Neural cell (in vitro differentiated cells): ENCODE results near the gene FHIP1A. TPM values are rescaled to one million over a fixed set of nuclear protein-coding genes. Genes with fewer than 3 reads are reported as not detected.

Experiments used
- H2AFZ ChIP-seq: fragments of 200-600, 300-800 bp; sonication (generic), shearing (Covaris generic); 2 replicates; pipeline ENCODE4 v1.6.0; 2014; ENCODE audit warnings: low read depth, mild to moderate bottlenecking, antibody characterized with exemption, low read length, moderate library complexity
- H3F3A ChIP-seq: fragments of 200-600 bp; shearing (Covaris generic); 2 replicates; pipeline ENCODE4 v1.6.1; 2016; ENCODE audit warnings: mild to moderate bottlenecking, moderate library complexity, mixed read lengths, antibody characterized with exemption, low read length; ENCODE audit not compliant: insufficient read depth, poor library complexity, severe bottlenecking
- H3K27ac ChIP-seq: fragments of 200-600, 300-800 bp; sonication (generic), shearing (Covaris generic); 2 replicates; pipeline ENCODE4 v1.5.1; 2014; ENCODE audit warnings: mild to moderate bottlenecking, low read length, moderate library complexity
- H3K27me3 ChIP-seq: fragments of 300-800, 200-600 bp; sonication (generic), shearing (Covaris generic); 2 replicates; pipeline ENCODE4 v1.6.0; 2014; ENCODE audit warnings: mild to moderate bottlenecking, low read depth, low read length, moderate library complexity; ENCODE audit not compliant: insufficient read depth
- H3K36me3 ChIP-seq: fragments of 300-800, 200-600 bp; sonication (generic), shearing (Covaris generic); 2 replicates; pipeline ENCODE4 v1.5.1; 2014; ENCODE audit warnings: mild to moderate bottlenecking, antibody characterized with exemption, low read length, moderate library complexity; ENCODE audit not compliant: insufficient read depth
- H3K4me2 ChIP-seq: fragments of 300-800, 200-600 bp; sonication (generic), shearing (Covaris generic); 2 replicates; pipeline ENCODE4 v1.6.0; 2014; ENCODE audit warnings: mild to moderate bottlenecking, low read length
- H3K4me3 ChIP-seq: fragments of 300-800, 200-600 bp; sonication (generic), shearing (Covaris generic); 2 replicates; pipeline ENCODE4 v1.5.1; 2014; ENCODE audit warnings: mild to moderate bottlenecking, low read length, moderate library complexity
- H3K79me2 ChIP-seq: fragments of 200-600 bp; shearing (Covaris generic); replicated peaks from 2 replicates; pipeline ENCODE4 v1.6.0; 2014; ENCODE audit warnings: mild to moderate bottlenecking, low read length, moderate library complexity; ENCODE audit not compliant: insufficient read depth
- H3K9ac ChIP-seq: fragments of 300-800, 200-600 bp; sonication (generic), shearing (Covaris generic); 2 replicates; pipeline ENCODE4 v1.6.1; 2016; ENCODE audit warnings: mild to moderate bottlenecking, low read length, mixed read lengths
- H3K9me2 ChIP-seq: fragments of 200-600 bp; shearing (Covaris generic); 2 replicates; pipeline ENCODE4 v1.6.1; 2016; ENCODE audit warnings: mild to moderate bottlenecking, low read length, mixed read lengths; ENCODE audit not compliant: insufficient read depth
- H3K9me3 ChIP-seq: fragments of 200-600, 300-800 bp; sonication (generic), shearing (Covaris generic); 2 replicates; pipeline ENCODE4 v1.6.1; 2016; ENCODE audit warnings: mild to moderate bottlenecking, mixed run types, low read length, moderate library complexity, mixed read lengths
- H4K20me1 ChIP-seq: fragments of 200-600 bp; shearing (Covaris generic); 2 replicates; pipeline ENCODE4 v1.6.1; 2016; ENCODE audit warnings: mild to moderate bottlenecking, mixed run types; ENCODE audit not compliant: insufficient read depth
- EP300 ChIP-seq: fragments of 450-650 bp; conservative IDR thresholded peaks from 2 replicates; pipeline ENCODE4 v1.6.1; 2014; ENCODE audit warnings: antibody characterized with exemption, mild to moderate bottlenecking, moderate library complexity; ENCODE audit not compliant: poor library complexity, severe bottlenecking
- EZH2 ChIP-seq: fragments of 200-600, 300-800 bp; shearing (Covaris generic), sonication (generic); IDR thresholded peaks from 2 replicates; pipeline ENCODE4 v1.6.1; 2014; ENCODE audit warnings: antibody characterized with exemption, low read length, borderline replicate concordance, mild to moderate bottlenecking; ENCODE audit not compliant: insufficient read depth, poor library complexity, severe bottlenecking
- MXI1 ChIP-seq: fragments of 450-650 bp; conservative IDR thresholded peaks from 2 replicates; pipeline ENCODE4 v1.6.1; 2014; ENCODE audit warnings: antibody characterized with exemption, mild to moderate bottlenecking; ENCODE audit not compliant: poor library complexity, severe bottlenecking
- POLR2AphosphoS5 ChIP-seq: IDR thresholded peaks from 2 replicates; pipeline ENCODE4 v1.6.1; 2012
- RAD21 ChIP-seq: fragments of 450-650 bp; conservative IDR thresholded peaks from 2 replicates; pipeline ENCODE4 v1.6.1; 2014; ENCODE audit warnings: antibody characterized with exemption, mild to moderate bottlenecking, moderate library complexity
- polyA plus RNA-seq: library from polyadenylated mRNA; depleted of rRNA; stranded (reverse); fragments of >200 nt; gene quantifications from 2 replicates; pipeline ENCODE4 v1.2.3, GENCODE V29; 2014
- TF ChIP-seq, protein P1 (sequence below): IDR thresholded peaks from 2 replicates; pipeline ENCODE4 v1.6.1; 2012; ENCODE audit warnings: borderline replicate concordance

The FHIP1A gene
- polyA plus RNA-seq, 1 donor from 2014 or later = not detected

DNA sequence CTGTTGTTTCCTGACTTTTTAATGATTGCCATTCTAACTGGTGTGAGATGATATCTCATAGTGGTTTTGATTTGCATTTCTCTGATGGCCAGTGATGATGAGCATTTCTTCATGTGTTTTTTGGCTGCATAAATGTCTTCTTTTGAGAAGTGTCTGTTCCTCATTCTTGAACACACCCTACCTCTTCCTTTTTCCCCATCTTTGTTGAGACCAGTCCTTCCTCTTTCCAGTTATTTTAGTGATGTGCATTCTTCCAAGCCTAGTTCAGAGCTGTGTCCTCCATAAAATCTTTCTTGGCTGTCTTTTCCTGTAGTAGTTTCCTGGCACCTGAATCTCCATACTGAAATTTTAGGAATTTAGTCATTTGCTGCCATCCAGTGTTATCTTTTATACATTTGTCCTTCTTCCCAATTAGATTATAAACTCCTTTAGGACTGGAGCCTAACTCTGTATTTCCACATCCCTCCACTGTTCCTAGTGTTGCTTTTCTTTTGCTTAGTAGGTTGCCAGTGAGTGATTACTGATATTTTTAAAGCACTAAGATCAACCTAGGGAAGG, 11.4 kb downstream of the FHIP1A start:
- H2AFZ ChIP-seq = no peak overlapping the region
- no peaks in the 10 kb centered on the region for H3K9me2 ChIP-seq
- no peaks in the 10 kb centered on the region for H3K36me3 ChIP-seq
- H3F3A ChIP-seq = no peaks in the 10 kb centered on the region
- no peaks in the 10 kb centered on the region for H3K9me3 ChIP-seq
- H3K79me2 ChIP-seq = no peaks in the 10 kb centered on the region
- no peaks in the 10 kb centered on the region for H4K20me1 ChIP-seq
- no peak overlapping the region for H3K9ac ChIP-seq
- H3K27me3 ChIP-seq = no peaks in the 10 kb centered on the region
- no peak for TF ChIP-seq RAD21
- TF ChIP-seq MXI1 = no peak
- TF ChIP-seq, protein P1, sequence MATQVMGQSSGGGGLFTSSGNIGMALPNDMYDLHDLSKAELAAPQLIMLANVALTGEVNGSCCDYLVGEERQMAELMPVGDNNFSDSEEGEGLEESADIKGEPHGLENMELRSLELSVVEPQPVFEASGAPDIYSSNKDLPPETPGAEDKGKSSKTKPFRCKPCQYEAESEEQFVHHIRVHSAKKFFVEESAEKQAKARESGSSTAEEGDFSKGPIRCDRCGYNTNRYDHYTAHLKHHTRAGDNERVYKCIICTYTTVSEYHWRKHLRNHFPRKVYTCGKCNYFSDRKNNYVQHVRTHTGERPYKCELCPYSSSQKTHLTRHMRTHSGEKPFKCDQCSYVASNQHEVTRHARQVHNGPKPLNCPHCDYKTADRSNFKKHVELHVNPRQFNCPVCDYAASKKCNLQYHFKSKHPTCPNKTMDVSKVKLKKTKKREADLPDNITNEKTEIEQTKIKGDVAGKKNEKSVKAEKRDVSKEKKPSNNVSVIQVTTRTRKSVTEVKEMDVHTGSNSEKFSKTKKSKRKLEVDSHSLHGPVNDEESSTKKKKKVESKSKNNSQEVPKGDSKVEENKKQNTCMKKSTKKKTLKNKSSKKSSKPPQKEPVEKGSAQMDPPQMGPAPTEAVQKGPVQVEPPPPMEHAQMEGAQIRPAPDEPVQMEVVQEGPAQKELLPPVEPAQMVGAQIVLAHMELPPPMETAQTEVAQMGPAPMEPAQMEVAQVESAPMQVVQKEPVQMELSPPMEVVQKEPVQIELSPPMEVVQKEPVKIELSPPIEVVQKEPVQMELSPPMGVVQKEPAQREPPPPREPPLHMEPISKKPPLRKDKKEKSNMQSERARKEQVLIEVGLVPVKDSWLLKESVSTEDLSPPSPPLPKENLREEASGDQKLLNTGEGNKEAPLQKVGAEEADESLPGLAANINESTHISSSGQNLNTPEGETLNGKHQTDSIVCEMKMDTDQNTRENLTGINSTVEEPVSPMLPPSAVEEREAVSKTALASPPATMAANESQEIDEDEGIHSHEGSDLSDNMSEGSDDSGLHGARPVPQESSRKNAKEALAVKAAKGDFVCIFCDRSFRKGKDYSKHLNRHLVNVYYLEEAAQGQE = no peak
- TF ChIP-seq EP300 = no peak
- TF ChIP-seq EZH2 = no peak
- no peak for TF ChIP-seq POLR2AphosphoS5
- no peak overlapping the region for H3K4me2 ChIP-seq
- H3K4me3 ChIP-seq = no peak overlapping the region
- H3K27ac ChIP-seq = no peak overlapping the region

DNA sequence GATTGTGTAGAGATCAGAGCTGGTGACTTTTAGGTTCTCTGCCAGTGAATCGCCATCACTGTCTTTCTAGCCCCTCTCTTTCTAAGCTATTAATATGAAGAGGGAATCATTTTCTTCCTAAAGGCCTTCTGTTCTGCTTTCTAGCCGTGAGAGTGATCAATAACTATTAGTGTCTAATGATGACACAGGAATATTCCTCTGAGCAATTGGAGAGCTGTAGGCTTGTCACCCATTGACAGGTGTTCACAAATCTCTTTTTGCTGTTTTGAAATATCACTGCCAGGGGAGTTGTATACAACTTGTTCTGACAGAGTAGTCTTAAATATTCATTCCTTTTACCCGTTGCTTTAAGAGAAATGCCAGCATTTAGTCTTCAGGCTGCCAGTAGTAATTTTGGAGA, 13.9 kb downstream of the FHIP1A start:
- Histone ChIP-seq H4K20me1 (no peaks in the 10 kb centered on the region), H2AFZ (no peak overlapping the region), H3F3A (no peaks in the 10 kb centered on the region), H3K27me3 (no peaks in the 10 kb centered on the region), H3K36me3 (no peaks in the 10 kb centered on the region), H3K9me3 (no peaks in the 10 kb centered on the region), H3K4me3 (peak overlapping the region; percentile 8), H3K79me2 (no peaks in the 10 kb centered on the region), H3K9me2 (no peaks in the 10 kb centered on the region), H3K27ac (no peak overlapping the region), H3K4me2 (no peak overlapping the region), H3K9ac (no peak overlapping the region)
- TF ChIP-seq POLR2AphosphoS5 (peak; percentile 15), RAD21 (no peak), EP300 (peak; percentile 57)

DNA sequence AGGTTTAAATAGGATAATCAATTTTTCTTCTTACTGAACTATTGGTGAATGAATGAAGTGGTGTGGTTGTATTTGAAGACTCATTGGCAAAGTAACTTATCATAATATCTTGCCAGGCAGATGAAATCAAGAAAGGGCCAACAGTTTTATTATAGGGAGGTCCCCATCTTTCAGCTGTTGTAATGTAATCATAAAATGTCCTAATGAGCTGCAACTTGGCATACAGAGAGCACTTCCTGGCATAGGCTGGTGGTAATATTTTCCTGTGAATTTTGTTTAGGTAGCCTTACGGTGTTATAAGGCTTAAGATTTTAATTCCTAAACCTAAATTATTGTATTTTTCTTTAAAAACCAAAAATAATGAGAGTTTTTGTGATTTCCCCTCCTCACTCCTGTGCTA, 17.5 kb downstream of the FHIP1A start:
- H3K9ac ChIP-seq = no peak overlapping the region
- no peak overlapping the region for H3K4me3 ChIP-seq
- H4K20me1 ChIP-seq = no peaks in the 10 kb centered on the region
- H3F3A ChIP-seq = no peaks in the 10 kb centered on the region
- no peaks in the 10 kb centered on the region for H3K27me3 ChIP-seq
- H3K9me3 ChIP-seq = no peaks in the 10 kb centered on the region
- H3K27ac ChIP-seq = no peak overlapping the region
- TF ChIP-seq MXI1 (no peak), EZH2 (no peak), RAD21 (no peak), EP300 (no peak)
- TF ChIP-seq, protein P1 = no peak
- no peaks in the 10 kb centered on the region for H3K79me2 ChIP-seq
- no peak overlapping the region for H2AFZ ChIP-seq
- no peaks in the 10 kb centered on the region for H3K9me2 ChIP-seq
- H3K36me3 ChIP-seq = no peaks in the 10 kb centered on the region
- H3K4me2 ChIP-seq = no peak overlapping the region
